Iris pigment epithelial cell (primary cell): ENCODE results near the gene PLTP.
"Not testable (repeated sequence)": the region's sequence is repeated elsewhere in the genome, so short reads cannot be mapped to it uniquely, and the experiment has no call there.

Experiments
- DNase-seq: peaks from one replicate; pipeline ENCODE4 v3.0.0-alpha.2; 2011; ENCODE audit warnings: low read depth

Gene PLTP

GRCh38 chr20:45920462-45921336, 8.7 kb upstream of the PLTP start:
- DNase-seq, result peak; percentile 60

GRCh38 chr20:45919542-45920399, 7.8 kb upstream of the PLTP start:
- peak; percentile 95 for DNase-seq

DNA sequence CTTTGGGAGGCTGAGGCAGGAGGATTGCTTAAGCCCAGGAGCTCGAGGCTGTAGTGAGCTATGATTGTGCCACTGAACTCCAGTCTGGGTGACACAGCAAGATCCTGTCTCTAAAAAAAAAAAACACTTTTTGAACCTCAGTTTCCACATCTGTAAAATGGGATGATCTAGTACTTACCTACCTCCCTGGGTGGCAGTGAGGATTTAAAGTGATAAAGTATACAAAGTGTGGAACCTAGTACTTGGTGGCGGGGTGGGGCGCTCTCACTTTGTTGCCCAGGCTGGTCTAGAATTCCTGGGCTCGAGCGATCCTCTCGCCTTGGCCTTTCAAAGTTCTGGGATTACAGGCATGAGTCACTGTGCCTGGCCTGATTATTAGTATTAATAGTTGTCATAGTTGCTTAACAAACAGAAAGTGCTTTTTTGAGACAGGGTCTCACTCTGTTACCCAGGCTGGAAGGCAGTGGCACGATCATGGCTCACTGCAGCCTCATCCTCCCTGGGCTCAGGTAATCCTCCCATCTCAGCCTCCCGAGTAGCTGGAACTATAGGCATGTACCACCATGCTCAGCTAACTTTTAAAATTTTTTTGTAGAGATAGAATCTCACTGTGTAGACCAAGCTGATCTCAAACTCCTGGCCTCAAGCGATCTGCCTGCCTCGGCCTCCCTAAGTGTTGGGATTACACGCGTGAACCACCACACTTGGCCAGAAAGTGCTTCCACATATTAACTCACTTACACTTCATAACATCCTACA, 7.0 kb upstream of the PLTP start:
- peak; percentile 56 for DNase-seq

GRCh38 chr20:45918182-45918737, 6.3 kb upstream of the PLTP start:
- DNase-seq, result peak; percentile 54

DNA sequence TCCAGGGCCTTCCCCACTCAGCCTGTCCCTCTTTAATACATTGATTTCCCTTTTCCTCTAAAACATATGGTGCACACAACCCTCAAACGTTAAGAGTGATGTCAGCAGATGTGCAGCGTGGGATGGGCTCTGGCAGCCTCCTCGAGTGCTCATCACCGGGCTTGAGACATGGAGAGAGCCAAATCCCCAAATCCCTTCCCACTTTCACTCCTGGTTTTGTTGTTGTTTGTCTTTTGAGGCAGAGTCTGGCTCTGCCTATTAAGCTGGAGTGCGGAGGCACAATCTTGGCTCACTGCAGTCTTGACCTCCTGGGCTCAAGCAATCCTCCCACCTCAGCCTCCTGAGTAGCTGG, 5.8 kb upstream of the PLTP start:
- DNase-seq, result peak; percentile 56

DNA sequence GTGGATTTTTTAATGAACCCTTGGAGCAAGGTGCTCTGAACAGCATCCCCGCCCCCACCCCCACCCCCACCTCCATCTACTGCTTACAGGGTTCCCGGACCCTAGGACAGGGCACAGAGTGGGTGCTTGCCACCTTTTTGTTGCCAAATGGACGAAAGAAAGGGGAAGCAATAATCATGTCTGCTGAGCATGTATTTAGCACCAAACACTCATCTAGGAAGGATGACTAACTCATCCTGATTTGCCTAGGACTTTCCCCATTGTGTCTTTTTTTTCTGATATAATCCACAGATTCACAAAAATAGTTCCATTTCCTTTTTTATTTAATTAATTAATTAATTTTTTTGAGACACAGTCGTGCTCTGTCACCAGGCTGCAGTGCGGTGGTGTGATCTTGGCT, 1.2 kb upstream of the PLTP start:
- DNase-seq, result peak; percentile 35

DNA sequence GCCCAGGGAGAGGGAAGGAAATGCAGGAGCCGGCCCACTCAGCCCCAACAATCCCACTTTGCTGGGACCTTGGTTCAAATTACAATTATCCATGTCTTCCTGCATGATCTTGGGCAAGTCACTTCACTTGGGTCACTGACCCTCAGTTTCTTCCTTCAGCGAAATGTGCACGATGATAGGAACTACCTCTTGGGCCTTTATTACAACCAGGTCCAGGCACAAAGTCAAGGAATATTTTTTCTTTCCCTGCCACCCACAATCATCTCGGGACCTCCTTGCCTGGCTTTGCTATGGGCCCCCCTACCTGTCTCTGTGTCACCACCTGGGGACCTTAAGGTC, 358 bp upstream of the PLTP start:
- no peak for DNase-seq

DNA sequence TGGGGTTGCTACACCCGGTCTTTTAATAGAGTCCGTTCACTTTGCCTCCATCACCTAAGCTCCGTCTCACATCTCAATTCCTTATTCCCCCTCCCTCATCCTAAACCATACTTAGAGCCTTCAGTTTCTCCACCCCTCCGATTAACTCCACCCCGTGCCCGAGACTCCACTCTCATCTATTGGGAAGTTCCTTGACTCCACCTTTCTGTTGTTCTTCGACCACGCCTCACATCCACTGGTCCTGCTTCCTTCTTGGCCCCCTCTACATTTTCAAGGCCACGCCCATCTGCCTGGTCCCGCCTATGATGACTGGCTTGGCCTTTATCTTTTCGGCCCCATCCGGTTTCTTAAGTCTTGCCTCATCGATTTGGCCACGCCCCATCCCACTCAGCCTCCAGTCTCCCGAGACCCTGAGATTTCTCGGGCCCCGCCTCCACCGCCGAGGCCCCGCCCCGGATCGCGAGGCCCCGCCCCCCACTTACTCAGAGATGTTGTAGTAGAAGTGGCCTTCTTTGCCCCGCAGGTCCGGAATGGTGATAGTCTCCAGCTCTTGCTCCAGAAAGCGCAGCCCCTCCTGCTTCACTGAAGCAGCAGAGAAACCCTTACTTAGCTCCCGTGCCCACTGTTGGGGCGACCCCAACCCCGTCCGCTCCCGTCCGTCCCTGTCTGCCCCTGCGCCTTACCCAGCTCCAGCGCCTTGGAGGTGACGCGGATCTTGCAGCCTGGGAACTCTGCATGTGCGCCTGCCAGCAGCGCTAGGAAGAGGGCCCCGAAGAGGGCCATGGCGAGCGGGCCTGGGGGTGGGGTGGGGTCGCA, 1.1 kb downstream of the PLTP start:
- DNase-seq, result peak; percentile 100

DNA sequence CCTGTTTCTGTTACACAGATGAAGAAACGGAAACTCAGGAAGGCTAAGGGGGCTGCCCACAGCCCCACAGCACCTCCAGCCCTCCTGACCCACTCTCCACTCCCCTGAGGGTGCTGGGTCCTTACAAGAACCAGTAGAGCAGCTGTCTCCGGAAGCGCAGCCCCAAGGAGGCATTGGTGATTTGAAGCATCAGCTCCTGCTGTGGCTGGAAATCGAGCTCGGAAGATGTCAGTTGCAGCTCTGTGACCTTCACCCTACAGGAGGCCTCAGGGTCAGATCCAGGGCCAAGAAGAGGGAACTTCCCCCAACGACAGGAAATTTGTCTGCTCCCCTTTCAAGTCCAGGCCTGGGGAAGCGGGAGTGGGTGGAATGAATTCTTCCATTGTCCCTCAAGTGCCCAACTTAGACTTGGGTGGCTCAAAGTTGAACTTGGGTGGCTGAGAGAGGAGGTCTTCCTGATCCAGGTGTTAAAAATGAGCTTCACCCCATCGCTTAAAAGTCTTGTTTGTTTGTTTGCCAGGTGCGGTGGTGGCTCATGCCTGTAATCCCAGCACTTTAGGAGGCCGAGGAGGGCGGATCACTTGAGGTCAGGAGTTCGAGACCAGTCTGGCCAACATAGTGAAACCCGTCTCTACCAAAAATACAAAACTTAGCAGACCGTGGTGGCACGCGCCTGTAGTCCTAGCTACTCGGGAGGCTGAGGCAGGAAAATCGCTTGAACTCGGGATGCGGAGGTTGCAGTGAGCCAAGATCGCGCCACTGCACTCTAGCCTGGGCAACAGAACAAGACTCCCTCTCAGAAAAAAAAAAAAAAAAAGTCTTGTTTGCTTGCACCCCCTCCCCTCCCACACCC, 1.9 kb downstream of the PLTP start:
- DNase-seq, result no peak

GRCh38 chr20:45909336-45909808, 2.6 kb downstream of the PLTP start:
- DNase-seq, result no peak

DNA sequence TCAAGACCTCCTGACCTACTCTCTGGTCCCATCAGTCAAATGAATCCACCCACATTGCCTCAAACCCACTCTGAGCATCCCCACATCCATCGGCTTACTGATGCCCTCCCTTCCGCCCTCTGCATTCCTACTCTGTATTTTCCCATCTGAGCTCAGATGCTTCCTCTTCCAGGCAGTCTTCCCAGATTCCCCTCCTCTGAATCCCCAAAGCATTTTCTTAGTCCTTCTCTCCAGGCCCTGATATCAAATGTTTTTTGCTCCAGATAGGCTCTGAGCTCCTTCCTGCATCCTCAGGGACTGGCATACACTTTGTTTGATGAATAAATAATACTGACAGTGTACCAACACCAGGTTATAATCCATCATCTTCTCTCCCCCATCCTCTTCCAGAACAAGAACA, 3.9 kb downstream of the PLTP start:
- DNase-seq, result no peak

GRCh38 chr20:45907219-45907948, 4.6 kb downstream of the PLTP start:
- no peak for DNase-seq

- peak; percentile 78 for DNase-seq
These were observed 6.4 kb downstream of the PLTP start for GRCh38 chr20:45905505-45906079.

GRCh38 chr20:45904583-45905504, 7.1 kb downstream of the PLTP start:
- DNase-seq, result no peak

- no peak for DNase-seq
These were observed 9.7 kb downstream of the PLTP start for GRCh38 chr20:45902199-45902701.

DNA sequence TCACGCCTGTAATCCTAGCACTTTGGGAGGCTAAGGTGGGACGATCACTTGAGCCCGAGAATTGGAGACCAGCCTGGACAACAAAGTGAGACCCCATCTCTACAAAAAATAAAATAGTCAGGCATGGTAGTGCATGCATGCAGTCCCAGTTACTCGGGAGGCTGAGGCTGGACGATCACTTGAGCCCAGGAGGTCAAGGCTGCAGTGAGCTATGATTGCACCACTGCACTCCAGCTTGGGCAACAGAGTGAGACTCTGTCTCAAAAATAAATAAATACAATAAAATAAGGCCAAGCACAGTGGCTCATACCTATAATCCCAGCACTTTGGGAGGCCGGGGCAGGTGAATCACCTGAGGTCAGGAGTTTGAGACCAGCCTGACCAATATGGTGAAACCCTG, 10.6 kb downstream of the PLTP start:
- not testable (repeated sequence) for DNase-seq

DNA sequence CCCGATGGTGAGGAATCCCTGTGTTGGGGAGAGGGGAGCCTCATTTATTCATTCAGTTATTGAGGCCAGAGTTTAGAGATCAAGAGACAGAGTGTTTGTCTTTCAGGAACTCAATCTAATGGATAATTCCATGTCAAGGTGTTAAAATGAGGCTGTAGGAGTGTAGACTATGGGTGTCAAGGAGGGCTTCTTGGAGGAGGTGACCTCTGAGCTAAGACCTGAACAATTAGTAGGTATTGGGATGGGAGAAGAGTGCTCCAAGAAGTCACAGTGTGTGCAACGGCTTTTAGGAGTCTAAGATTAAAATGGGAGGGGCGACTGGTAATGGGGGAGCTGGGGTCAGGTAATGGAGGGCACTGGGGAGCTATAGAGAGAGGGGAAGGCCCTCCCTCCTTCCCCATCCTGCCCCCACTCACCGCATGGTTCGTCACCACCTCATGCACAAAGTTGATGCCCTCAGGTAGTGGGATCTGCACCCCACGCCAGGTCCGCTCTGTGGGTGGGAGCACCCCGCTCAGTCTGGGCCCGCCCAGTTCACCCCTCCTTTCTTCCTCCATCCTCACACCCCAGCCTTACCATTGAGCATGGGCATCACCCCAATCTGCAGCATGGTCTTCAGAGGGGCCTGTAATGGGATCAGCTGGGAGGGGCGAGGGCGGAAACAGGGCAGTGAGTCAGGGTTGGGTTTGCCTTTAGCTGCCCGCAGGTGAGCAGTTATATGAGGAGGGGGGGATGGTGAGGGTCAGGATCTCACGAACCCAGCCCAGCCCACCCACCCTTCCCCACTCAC, 12.7 kb downstream of the PLTP start:
- DNase-seq, result no peak
